ENCODE data around the gene HOXA3. TPM values are rescaled to one million over a fixed set of nuclear protein-coding genes. Genes with fewer than 3 reads are reported as not detected.

HOXA3 gene
- total RNA-seq, 2 donors from 2014 or later: 6.5 to 29.3 TPM

- DNase-seq (ENCODE audit: low spot score): no peak
- no peaks in the 10 kb centered on the region for H3K36me3 ChIP-seq
- H3K4me3 ChIP-seq: peak within 1 kb of the TSS; percentile 68
- H3K9me3 ChIP-seq: no peaks in the 10 kb centered on the region
- TF ChIP-seq CTCF (IDR thresholded peaks at IDR 0.05): no peak
- no peak for ATAC-seq (ENCODE audit: insufficient number of reproducible peaks, low FRiP score, low read depth)
- H3K4me1 ChIP-seq (ENCODE audit: control insufficient read depth in 1 of 2, low read depth in 2 of 2): peaks cover 29 to 53% of the 10 kb centered on the region in 2 donors
- H3K27me3 ChIP-seq (replicated peaks; ENCODE audit: insufficient read depth): peaks cover 56% of the 10 kb centered on the region
- peak within 1 kb of the TSS in 1 of 2 donors; percentile 11 for H3K27ac ChIP-seq
Measured at GRCh38 chr7:27185013-27185853, 32.9 kb upstream of the HOXA3 start, which contains the start of gene HOXA11. TSS of gene HOXA11 (minus strand) at chr7:27185232. CDS start at chr7:27185144, 88 bp downstream.

- DNase-seq (ENCODE audit: low spot score): no peak
- TF ChIP-seq CTCF (IDR thresholded peaks at IDR 0.05): no peak
- no peak for ATAC-seq (ENCODE audit: insufficient number of reproducible peaks, low FRiP score, low read depth)
- peaks cover 29 to 59% of the 10 kb centered on the region in 2 donors for H3K4me1 ChIP-seq (ENCODE audit: control insufficient read depth in 1 of 2, low read depth in 2 of 2)
- H3K4me3 ChIP-seq: peak overlapping the region; percentile 68
- peaks cover 50% of the 10 kb centered on the region for H3K27me3 ChIP-seq (replicated peaks; ENCODE audit: insufficient read depth)
- H3K27ac ChIP-seq: peak overlapping the region in 1 of 2 donors; percentile 11
- no peaks in the 10 kb centered on the region for H3K9me3 ChIP-seq
- H3K36me3 ChIP-seq: no peaks in the 10 kb centered on the region
Measured at GRCh38 chr7:27184337-27185012, 32.1 kb upstream of the HOXA3 start.

GRCh38 chr7:27183682-27184336 lies 31.4 kb upstream of the HOXA3 start:
- H3K4me1 ChIP-seq (ENCODE audit: control insufficient read depth in 1 of 2, low read depth in 2 of 2): peaks cover 25 to 58% of the 10 kb centered on the region in 2 donors
- TF ChIP-seq CTCF (IDR thresholded peaks at IDR 0.05): no peak

GRCh38 chr7:27182861-27183681 lies 30.7 kb upstream of the HOXA3 start:
- TF ChIP-seq CTCF (IDR thresholded peaks at IDR 0.05): no peak
- Histone ChIP-seq H3K4me3 (peak overlapping the region; percentile 68), H3K27ac (peak overlapping the region in 1 of 2 donors; percentile 25), H3K4me1 (ENCODE audit: control insufficient read depth in 1 of 2, low read depth in 2 of 2) (peaks cover 20 to 51% of the 10 kb centered on the region in 2 donors), H3K27me3 (replicated peaks; ENCODE audit: insufficient read depth) (peaks cover 48% of the 10 kb centered on the region), H3K36me3 (no peaks in the 10 kb centered on the region), H3K9me3 (no peaks in the 10 kb centered on the region)
- DNase-seq (ENCODE audit: low spot score): no peak
- ATAC-seq (ENCODE audit: insufficient number of reproducible peaks, low FRiP score, low read depth): no peak

More at GRCh38 chr7:27183682-27184336, 31.4 kb upstream of the HOXA3 start:
- no peak overlapping the region for H3K27ac ChIP-seq
- no peaks in the 10 kb centered on the region for H3K36me3 ChIP-seq
- H3K9me3 ChIP-seq: no peaks in the 10 kb centered on the region
- H3K4me3 ChIP-seq: peak overlapping the region; percentile 68
- DNase-seq (ENCODE audit: low spot score) (no peak), ATAC-seq (ENCODE audit: insufficient number of reproducible peaks, low FRiP score, low read depth) (no peak)
- H3K27me3 ChIP-seq (replicated peaks; ENCODE audit: insufficient read depth): peaks cover 50% of the 10 kb centered on the region

All from thoracic aorta (tissue), 2 donors.